MM.1S (cell line): ENCODE data around the gene BRI3.

Source experiments
- DNase-seq: peaks from one replicate; pipeline ENCODE4 v3.0.0-alpha.2; 2015
- H2AFZ ChIP-seq: fragments of 300-600 bp; sonication (generic); 2 replicates; pipeline ENCODE4 v1.6.0; 2016; ENCODE audit warnings: antibody characterized with exemption, low read length
- H3F3A ChIP-seq: fragments of 300-600 bp; sonication (generic); 2 replicates; pipeline ENCODE4 v1.6.1; 2016; ENCODE audit warnings: mild to moderate bottlenecking, antibody characterized with exemption, low read length, moderate library complexity, mixed read lengths; ENCODE audit not compliant: insufficient read depth
- H3K27ac ChIP-seq: fragments of 300-600 bp; sonication (generic); 2 replicates; pipeline ENCODE4 v1.5.1; 2016; ENCODE audit warnings: mild to moderate bottlenecking, low read length
- H3K27me3 ChIP-seq: fragments of 300-600 bp; sonication (generic); replicated peaks from 2 replicates; pipeline ENCODE4 v1.6.0; 2016; ENCODE audit warnings: low read length; ENCODE audit not compliant: insufficient read depth
- H3K36me3 ChIP-seq: fragments of 300-600 bp; sonication (generic); replicated peaks from 2 replicates; pipeline ENCODE4 v1.6.1; 2016; ENCODE audit warnings: mild to moderate bottlenecking, low read length, mixed read lengths; ENCODE audit not compliant: insufficient read depth
- H3K4me1 ChIP-seq: fragments of 300-600 bp; sonication (generic); 2 replicates; pipeline ENCODE4 v1.6.1; 2016; ENCODE audit warnings: low read length, mixed read lengths
- H3K4me2 ChIP-seq: fragments of 300-600 bp; sonication (generic); 2 replicates; pipeline ENCODE4 v1.6.0; 2016; ENCODE audit warnings: low read depth, low read length
- H3K4me3 ChIP-seq: fragments of 300-600 bp; sonication (generic); 2 replicates; pipeline ENCODE4 v1.5.1; 2016; ENCODE audit warnings: low read length, mixed read lengths
- H3K79me2 ChIP-seq: fragments of 300-600 bp; sonication (generic); 2 replicates; pipeline ENCODE4 v1.6.1; 2016; ENCODE audit warnings: mixed run types, low read length, mixed read lengths
- H3K9ac ChIP-seq: fragments of 300-600 bp; sonication (generic); 2 replicates; pipeline ENCODE4 v1.6.1; 2016; ENCODE audit warnings: low read length, mixed read lengths
- H3K9me2 ChIP-seq: fragments of 300-600 bp; sonication (generic); replicated peaks from 2 replicates; pipeline ENCODE4 v1.6.1; 2016; ENCODE audit warnings: mild to moderate bottlenecking, low read length, mixed read lengths; ENCODE audit not compliant: insufficient read depth
- H3K9me3 ChIP-seq: fragments of 300-600 bp; sonication (generic); replicated peaks from 2 replicates; pipeline ENCODE4 v1.6.1; 2016; ENCODE audit warnings: mild to moderate bottlenecking, low read length, mixed read lengths; ENCODE audit not compliant: insufficient read depth
- H4K20me1 ChIP-seq: fragments of 300-600 bp; sonication (generic); 2 replicates; pipeline ENCODE4 v1.6.1; 2016; ENCODE audit warnings: mild to moderate bottlenecking, low read length, moderate library complexity, mixed read lengths; ENCODE audit not compliant: insufficient read depth
- EZH2 ChIP-seq: fragments of 300-600 bp; sonication (generic); optimal IDR thresholded peaks from 2 replicates; pipeline ENCODE3; 2017; ENCODE audit warnings: low read depth, mild to moderate bottlenecking, antibody characterized with exemption, low read length, mixed read lengths
- EZH2phosphoT487 ChIP-seq: fragments of 300-600 bp; sonication (generic); IDR thresholded peaks from 2 replicates; pipeline ENCODE4 v1.6.1; 2018; ENCODE audit warnings: antibody characterized with exemption, low read length
- TF ChIP-seq, protein P1 (sequence below): fragments of 300-600 bp; sonication (generic); IDR thresholded peaks from 2 replicates; pipeline ENCODE4 v1.5.1; 2016; ENCODE audit warnings: antibody characterized with exemption, low read length, mixed read lengths

The BRI3 gene

GRCh38 chr7:98334081-98334480 lies 52.6 kb downstream of the BRI3 start:
- H3K9me3 ChIP-seq: no peaks in the 10 kb centered on the region
- H3K27ac ChIP-seq: no peak overlapping the region
- no peaks in the 10 kb centered on the region for H3F3A ChIP-seq
- no peak overlapping the region for H3K4me2 ChIP-seq
- H3K79me2 ChIP-seq: peaks cover 3% of the 10 kb centered on the region; the same call in 1 of the 2 replicates
- no peaks in the 10 kb centered on the region for H3K27me3 ChIP-seq
- H3K36me3 ChIP-seq: no peaks in the 10 kb centered on the region
- no peaks in the 10 kb centered on the region for H3K4me1 ChIP-seq
- H3K4me3 ChIP-seq: no peak overlapping the region
- H3K9ac ChIP-seq: no peak overlapping the region
- no peaks in the 10 kb centered on the region for H4K20me1 ChIP-seq
- no peak for TF ChIP-seq EZH2phosphoT487
- no peak for TF ChIP-seq EZH2
- TF ChIP-seq, protein P1, sequence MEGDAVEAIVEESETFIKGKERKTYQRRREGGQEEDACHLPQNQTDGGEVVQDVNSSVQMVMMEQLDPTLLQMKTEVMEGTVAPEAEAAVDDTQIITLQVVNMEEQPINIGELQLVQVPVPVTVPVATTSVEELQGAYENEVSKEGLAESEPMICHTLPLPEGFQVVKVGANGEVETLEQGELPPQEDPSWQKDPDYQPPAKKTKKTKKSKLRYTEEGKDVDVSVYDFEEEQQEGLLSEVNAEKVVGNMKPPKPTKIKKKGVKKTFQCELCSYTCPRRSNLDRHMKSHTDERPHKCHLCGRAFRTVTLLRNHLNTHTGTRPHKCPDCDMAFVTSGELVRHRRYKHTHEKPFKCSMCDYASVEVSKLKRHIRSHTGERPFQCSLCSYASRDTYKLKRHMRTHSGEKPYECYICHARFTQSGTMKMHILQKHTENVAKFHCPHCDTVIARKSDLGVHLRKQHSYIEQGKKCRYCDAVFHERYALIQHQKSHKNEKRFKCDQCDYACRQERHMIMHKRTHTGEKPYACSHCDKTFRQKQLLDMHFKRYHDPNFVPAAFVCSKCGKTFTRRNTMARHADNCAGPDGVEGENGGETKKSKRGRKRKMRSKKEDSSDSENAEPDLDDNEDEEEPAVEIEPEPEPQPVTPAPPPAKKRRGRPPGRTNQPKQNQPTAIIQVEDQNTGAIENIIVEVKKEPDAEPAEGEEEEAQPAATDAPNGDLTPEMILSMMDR: no peak
- no peaks in the 10 kb centered on the region for H3K9me2 ChIP-seq
- H2AFZ ChIP-seq: no peak overlapping the region
- DNase-seq: no peak

DNA sequence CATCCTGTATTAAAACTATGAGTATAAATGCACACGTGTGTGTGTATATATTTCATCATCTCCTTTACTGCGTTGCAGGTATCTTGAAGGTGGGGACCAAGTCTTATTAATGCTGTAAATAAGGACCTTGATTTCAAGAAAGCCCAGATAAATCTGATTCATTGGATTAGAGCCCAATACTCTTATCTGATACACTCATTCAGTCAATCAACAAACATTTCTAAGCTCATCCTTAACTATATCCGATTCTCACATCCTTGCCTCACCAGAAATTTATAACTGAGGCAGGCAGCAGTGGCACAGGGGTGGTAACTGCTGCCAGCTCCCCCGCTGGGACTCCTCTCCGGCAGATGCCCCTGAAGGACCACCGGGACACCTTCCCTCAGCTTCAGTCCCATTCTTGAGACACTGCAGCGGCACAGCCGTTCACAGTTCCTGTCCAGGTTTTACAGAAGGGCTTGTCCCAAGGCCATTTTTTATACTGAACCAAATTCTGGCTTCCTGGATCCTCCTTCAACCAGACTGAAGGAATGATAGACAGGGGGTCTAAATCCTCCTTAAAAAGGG lies 54.0 kb downstream of the BRI3 start:
- Histone ChIP-seq H2AFZ (no peak overlapping the region), H3K27ac (no peak overlapping the region), H3K4me3 (no peak overlapping the region), H4K20me1 (no peaks in the 10 kb centered on the region), H3K27me3 (no peaks in the 10 kb centered on the region), H3K4me2 (no peak overlapping the region), H3F3A (no peaks in the 10 kb centered on the region), H3K79me2 (peaks cover 3% of the 10 kb centered on the region; the same call in 1 of the 2 replicates), H3K9ac (no peak overlapping the region), H3K4me1 (no peaks in the 10 kb centered on the region), H3K36me3 (no peaks in the 10 kb centered on the region), H3K9me2 (no peaks in the 10 kb centered on the region), H3K9me3 (no peaks in the 10 kb centered on the region)
- no peak for DNase-seq
- TF ChIP-seq EZH2 (no peak), EZH2phosphoT487 (no peak)
- TF ChIP-seq, protein P1: no peak

DNA sequence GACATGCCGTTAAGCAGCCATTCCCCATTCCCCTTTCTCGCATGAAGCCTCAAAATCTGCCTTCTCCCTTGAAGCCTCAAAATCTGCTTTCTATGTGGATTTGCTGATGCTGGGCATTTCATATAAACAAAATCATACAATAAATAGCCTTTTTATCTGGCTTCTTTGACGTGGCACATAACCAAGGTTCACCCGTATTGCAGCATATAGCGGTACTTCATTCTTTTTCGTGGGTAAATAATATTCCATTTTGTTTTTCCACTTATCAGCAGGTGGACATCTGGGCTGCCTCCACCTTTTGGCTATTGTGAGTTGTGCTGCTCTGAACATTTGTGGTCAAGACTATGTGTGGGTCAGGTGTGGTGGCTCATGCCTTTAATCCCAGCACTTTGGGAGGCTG lies 57.0 kb downstream of the BRI3 start:
- Histone ChIP-seq H3K79me2 (no peaks in the 10 kb centered on the region; the same call in 1 of the 2 replicates), H4K20me1 (no peaks in the 10 kb centered on the region), H3K9me3 (no peaks in the 10 kb centered on the region), H3K36me3 (no peaks in the 10 kb centered on the region), H3K27me3 (no peaks in the 10 kb centered on the region), H3F3A (no peaks in the 10 kb centered on the region), H3K9me2 (no peaks in the 10 kb centered on the region), H3K4me2 (no peak overlapping the region), H3K4me1 (no peaks in the 10 kb centered on the region), H3K9ac (no peak overlapping the region), H3K4me3 (no peak overlapping the region), H3K27ac (no peak overlapping the region), H2AFZ (no peak overlapping the region)
- TF ChIP-seq, protein P1: no peak
- no peak for TF ChIP-seq EZH2phosphoT487
- DNase-seq: no peak
